Activated naive CD4-positive, alpha-beta T cell (primary cell): Measurements from ENCODE around the gene PBRM1.

Experiments
- DNase-seq, 4 experiments: peaks; one replicate each; lab custom pipeline; 2025; lab: John Stamatoyannopoulos, UW

PBRM1 gene

GRCh38 chr3:52524752-52525679 lies 160.7 kb downstream of the PBRM1 start:
- DNase-seq: no peak

DNA sequence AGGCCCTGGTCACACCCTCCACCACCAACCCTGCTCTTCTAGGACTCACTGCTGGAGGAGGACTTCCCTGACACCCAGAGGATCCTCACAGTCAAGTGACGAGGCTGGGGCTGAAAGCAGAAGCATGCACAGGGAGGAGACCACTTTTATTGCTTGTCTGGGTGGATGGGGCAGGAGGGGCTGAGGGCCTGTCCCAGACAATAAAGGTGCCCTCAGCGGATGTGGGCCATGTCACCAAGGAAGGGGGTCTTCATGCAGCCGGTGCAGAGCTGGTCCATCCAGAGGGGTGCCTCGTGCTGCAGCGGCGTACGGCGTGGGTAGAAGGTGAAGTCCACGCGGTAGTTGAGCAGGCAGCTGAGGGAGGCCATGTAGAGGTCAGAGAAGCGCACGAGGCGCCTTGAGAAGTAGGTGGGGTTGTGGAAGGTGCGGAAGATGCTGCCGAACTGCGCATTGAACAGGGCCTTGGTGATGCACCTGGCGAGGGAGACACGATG lies 161.4 kb downstream of the PBRM1 start:
- DNase-seq: no peak

GRCh38 chr3:52523386-52524257 lies 162.1 kb downstream of the PBRM1 start:
- no peak for DNase-seq

GRCh38 chr3:52522651-52523251 lies 163.0 kb downstream of the PBRM1 start:
- no peak for DNase-seq

DNA sequence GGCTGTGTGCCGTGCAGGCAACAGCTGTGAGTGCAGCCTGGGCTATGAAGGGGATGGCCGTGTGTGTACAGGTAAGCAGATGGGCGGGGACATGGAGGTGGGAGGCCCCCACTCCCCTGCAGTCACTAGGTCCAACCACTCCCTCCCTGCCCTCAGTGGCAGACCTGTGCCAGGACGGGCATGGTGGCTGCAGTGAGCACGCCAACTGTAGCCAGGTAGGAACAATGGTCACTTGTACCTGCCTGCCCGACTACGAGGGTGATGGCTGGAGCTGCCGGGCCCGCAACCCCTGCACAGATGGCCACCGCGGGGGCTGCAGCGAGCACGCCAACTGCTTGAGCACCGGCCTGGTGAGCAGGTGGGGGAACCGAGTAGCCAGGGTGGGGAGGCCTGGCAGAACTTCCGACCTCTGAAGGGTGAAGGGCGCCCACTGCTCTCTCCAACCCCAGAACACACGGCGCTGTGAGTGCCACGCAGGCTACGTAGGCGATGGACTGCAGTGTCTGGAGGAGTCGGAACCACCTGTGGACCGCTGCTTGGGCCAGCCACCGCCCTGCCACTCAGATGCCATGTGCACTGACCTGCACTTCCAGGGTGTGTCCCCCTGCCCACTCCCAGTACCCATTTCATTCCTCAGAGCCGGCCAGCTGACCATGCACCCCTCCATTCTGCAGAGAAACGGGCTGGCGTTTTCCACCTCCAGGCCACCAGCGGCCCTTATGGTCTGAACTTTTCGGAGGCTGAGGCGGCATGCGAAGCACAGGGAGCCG lies 163.6 kb downstream of the PBRM1 start:
- DNase-seq: no peak

DNA sequence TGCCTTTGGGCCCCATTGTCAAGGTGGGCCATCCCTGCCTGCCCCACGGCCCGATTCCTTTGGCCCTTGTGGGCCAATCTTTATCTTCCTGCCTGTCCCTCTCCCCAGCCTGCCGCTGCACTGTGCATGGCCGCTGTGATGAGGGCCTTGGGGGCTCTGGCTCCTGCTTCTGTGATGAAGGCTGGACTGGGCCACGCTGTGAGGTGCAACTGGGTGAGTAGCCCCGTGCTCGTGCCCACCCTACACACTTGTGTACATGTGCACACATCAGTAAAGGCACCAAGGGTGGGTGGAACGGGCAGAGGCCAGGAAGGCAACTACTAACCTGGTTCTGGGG lies 164.3 kb downstream of the PBRM1 start:
- DNase-seq: no peak

GRCh38 chr3:52520716-52521487 lies 164.8 kb downstream of the PBRM1 start:
- no peak for DNase-seq

DNA sequence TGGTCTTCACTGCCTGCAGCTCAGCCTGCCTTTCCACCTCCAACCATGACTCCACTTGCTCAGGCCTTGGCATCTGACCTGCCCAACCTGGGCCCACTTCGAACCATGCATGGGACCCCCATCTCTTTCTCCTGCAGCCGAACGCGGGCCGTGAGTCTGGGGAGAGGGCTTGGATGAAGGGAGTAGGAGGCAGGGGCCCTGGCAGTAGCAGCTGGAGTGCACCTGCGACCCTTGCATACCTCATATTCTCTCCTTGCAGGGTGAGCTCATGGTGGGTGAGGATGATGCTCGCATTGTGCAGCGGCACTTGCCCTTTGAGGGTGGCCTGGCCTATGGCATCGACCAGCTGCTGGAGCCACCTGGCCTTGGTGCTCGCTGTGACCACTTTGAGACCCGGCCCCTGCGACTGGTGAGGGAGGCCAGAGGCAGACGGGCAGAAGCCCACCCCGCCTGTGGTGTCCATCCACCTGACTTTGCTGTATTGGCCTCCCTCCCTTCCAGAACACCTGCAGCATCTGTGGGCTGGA lies 165.5 kb downstream of the PBRM1 start:
- no peak for DNase-seq

- DNase-seq: no peak
These were observed 166.1 kb downstream of the PBRM1 start for GRCh38 chr3:52519445-52520140.

- DNase-seq: no peak
These were observed 166.8 kb downstream of the PBRM1 start for GRCh38 chr3:52518723-52519444.

GRCh38 chr3:52517796-52518722 lies 167.7 kb downstream of the PBRM1 start:
- no peak for DNase-seq

- DNase-seq: no peak
These were observed 169.1 kb downstream of the PBRM1 start for GRCh38 chr3:52516509-52517195.

GRCh38 chr3:52515192-52515591 lies 170.5 kb downstream of the PBRM1 start:
- no peak for DNase-seq

- no peak for DNase-seq
These were observed 171.1 kb downstream of the PBRM1 start for GRCh38 chr3:52514576-52514975.

GRCh38 chr3:52513281-52513680 lies 172.4 kb downstream of the PBRM1 start:
- DNase-seq: no peak

DNA sequence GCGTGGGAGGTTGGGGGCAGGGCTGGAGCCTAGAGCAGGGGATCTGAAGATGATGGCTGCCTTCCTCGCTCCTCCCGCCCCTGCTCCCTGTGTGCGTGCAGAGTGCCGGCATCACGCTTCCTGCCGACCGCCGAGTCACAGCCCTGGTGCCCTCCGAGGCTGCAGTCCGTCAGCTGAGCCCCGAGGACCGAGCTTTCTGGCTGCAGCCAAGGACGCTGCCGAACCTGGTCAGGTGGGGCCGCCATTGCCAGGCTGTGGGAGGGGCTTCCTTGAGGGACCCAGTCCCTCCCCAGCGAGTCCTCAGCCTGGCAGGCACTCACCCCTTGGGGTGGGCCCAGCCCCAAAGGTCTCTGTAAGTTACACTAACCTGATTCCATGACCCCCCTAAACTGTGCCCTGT lies 173.0 kb downstream of the PBRM1 start:
- DNase-seq: no peak

- no peak for DNase-seq
These were observed 173.6 kb downstream of the PBRM1 start for GRCh38 chr3:52512105-52512504.

DNA sequence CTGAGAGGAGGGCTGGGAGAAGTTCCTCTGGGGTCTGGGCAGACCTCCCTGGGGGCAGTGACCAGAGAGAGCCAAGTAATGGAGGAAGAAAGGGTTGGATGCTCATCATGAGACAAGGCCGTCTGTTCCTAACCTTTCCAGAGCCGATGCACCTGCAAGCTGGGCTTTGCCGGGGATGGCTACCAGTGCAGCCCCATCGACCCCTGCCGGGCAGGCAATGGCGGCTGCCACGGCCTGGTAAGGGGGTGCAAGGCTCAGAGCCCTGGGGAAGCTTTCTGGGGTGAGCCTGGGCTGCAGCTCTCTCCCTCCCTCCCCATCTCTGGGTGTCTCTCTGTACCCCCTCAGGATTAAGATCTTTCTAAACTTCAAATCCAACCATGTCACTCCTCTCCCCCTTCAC lies 174.2 kb downstream of the PBRM1 start:
- no peak for DNase-seq
